GM19099 (cell line): ENCODE data around the gene NSD1.

Experiments
- POLR2A ChIP-seq: IDR thresholded peaks from 3 replicates; pipeline ENCODE4 v1.6.1; 2011; ENCODE audit warnings: low read depth; ENCODE audit not compliant: insufficient read length; ENCODE audit errors: extremely low read depth

The NSD1 gene

DNA sequence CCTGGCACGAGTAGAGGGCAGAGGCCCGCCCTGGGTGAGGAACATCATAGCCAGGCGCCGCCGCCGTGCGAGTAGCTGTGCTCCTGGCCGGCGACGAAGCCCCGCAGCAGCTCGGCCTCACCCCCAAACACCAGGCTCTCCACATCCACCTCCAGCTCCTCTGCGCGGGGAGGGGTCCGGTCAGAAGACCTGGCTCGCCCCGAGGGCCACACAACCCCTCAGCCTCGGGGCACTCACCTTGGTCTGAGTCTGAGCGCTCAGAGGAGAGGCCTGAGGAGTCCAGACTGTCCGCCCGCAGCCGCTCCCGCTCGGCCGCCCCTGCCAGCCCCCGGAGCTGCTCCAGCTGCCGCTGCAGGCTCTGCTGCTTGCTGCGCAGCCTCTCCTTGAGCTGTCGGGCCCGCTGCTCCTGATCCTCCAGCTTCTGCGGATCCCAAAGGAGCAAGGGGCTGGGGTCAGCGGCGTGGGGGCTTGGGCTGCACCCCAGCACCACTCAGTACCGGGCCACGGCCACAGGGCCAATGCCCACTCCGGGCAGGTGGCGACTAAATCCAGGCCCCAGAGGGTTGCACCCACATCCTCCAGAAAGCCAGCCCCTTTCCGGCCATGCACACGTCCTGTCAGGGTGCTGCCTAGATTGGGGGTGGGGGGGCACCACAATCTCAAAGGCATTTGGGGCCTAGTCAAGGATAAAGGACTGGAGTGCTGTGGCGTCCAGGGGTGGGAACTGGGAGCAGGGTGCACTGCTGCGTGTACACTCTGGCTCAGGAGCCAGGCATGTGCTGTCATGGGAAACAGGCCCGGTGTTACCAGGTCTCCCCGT lies 174.2 kb downstream of the NSD1 start:
- no peak for TF ChIP-seq POLR2A

DNA sequence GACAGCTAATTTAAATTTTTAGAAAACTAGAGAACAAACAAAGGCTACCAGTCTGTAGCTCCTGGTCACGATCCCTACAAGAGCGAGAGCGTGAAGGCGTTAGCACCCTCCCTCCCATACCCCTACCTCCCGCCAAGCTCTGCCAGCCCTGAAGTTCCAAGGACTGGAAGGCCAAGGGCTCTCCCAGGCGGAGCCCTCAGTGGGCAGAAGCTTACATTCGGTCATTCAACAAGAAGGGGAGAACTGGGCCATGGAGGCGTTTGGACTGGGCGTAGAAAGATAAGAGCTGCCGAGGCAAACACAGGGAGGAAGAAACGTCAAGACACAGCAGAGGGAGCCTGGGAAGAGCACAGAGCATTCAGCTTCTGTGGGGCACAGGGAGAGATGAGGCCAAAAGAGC lies 175.2 kb downstream of the NSD1 start:
- TF ChIP-seq POLR2A = no peak

DNA sequence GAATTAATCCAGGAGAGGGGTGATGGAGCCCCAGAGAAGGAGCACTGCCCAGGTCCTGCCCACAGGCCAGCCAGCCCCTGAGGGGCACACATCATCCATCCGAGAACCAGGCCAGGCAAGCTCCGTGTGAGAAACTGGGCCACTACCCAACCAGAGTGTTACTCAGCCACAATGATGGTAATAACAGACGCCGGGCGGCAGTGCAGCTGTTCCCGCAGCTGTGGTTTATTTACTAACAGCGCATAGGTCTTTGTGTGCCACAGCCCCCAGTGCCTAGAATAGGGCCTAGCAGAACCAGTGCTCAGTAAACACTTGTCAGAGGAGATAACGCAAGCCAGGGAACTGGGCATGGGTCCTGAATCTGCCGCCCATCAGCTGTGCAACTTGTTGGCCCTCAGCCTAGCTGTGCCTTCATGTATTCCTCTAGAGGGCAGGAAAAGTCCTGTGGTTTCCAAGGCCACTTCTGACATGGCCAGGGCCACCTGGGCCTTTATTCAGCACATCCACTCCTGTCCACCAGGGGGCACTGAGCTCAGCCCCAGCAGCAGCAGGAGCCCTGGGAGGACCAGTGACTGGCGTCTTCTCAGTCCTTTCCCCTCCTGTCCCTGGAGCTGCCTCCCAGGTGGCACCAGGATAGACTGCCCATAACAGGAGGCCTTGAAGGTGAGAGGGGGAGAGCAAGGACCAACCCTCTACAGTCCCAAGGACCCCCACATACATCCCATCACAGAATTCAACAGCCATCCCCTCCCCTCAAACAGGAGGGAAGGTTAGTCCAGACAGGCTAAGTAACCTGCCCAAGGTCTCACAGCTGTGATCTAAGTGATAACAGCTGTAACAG lies 176.0 kb downstream of the NSD1 start:
- TF ChIP-seq POLR2A = no peak

GRCh38 chr5:177310332-177310731 lies 176.8 kb downstream of the NSD1 start:
- TF ChIP-seq POLR2A = no peak

- TF ChIP-seq POLR2A = peak; percentile 57
These were observed 177.3 kb downstream of the NSD1 start for GRCh38 chr5:177310757-177311391.

DNA sequence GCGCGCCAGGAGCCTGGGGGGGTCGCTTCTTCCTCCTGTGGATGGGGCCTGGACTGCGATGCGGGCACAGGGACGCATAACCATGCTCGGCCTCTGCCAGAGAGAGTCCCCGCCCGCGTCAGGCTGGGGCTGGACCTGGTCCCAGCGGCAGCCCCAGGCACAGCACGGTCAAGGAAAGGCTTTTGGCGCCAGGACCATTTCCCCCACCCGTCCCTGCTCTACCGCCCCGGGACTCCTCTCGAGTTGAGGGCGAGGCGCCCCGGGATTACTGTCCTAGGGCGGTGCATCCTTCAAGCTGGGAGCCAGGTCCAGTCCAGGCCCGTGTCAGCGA lies 177.8 kb downstream of the NSD1 start:
- TF ChIP-seq POLR2A = peak; percentile 12

DNA sequence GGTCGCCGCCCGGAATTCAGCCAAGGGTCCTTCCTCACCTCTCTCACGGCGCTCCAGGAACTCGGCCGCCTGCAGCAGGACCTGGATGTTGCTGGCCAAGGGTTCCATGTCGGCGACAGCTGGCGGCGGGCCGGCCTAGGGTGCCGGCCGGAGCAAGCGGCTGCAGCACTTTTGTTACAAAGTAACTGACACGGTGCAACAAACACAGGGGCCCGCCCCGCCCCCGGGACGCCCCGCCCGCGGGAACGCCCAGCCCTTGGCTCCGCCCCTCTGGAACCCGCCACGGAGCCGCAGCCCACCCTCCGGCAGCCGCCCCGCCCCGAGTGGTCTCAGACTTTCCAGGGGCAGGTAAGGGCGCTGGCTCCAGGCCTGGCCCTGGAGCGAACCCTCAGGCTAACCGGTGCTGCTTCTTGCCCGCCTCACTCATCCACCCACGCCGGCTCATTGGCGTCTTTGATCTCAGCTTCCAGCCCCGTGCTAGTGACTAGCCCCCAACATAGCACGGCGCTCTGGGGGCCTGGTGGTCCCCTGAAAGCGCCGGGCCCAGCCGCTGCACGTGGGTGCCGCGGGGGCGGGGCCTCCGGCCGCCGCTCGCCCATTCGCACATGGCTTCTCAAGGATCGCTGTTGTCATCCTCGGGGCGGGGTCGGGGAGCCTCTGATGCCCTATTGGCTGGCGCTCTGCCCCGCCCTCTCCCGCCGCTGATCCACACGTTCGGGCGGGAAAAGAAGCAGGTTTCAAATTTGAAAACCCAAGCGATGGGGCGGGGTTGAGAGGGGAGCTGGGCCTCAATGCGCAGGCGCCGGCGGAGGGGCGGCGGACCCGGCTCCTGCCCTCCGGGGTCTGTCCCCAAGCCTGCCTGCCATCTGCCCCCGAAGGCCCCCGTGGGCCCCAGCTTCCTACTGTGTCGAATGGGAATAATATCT lies 178.4 kb downstream of the NSD1 start, which contains the start of gene MXD3:
Gene MXD3 (minus strand): TSS at position 176 of the 926 bp plus-strand sequence. CDS start 68 bp downstream, at position 108.
- TF ChIP-seq POLR2A = peak; percentile 58

- TF ChIP-seq POLR2A = no peak
These were observed 179.1 kb downstream of the NSD1 start for GRCh38 chr5:177312649-177313181.

DNA sequence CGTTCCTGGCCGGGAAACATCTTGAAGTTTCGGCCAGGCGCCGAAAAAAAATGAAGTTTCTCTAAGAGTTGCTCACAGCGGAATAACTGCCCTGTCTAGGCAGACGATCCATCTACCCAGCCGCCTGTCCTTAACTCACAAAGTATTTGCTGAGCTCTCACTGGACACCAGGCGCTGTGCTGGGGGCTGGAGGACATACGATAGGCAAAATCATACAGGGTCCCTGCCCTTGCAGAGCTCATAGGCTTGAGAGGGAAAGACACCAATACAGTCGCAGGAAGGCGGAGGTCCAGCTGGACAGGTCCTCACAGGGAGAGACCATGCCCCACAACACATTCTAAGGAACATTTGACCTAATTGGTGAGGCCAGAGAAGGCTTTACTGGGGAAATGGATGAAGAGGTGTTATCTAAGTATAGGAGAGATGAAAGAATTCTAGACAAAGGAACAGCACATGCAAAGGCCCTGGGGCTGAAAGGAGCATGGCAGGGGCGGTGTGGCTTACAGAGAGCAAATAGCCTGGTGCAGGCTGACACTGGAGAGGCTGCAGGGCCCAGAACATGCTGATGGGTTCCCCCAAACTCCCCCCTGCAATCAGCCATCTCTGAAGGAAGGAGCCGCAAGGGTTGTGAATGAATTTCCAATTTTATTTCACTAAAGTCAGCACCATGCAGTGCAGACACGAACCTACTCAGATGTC lies 180.1 kb downstream of the NSD1 start:
- no peak for TF ChIP-seq POLR2A

DNA sequence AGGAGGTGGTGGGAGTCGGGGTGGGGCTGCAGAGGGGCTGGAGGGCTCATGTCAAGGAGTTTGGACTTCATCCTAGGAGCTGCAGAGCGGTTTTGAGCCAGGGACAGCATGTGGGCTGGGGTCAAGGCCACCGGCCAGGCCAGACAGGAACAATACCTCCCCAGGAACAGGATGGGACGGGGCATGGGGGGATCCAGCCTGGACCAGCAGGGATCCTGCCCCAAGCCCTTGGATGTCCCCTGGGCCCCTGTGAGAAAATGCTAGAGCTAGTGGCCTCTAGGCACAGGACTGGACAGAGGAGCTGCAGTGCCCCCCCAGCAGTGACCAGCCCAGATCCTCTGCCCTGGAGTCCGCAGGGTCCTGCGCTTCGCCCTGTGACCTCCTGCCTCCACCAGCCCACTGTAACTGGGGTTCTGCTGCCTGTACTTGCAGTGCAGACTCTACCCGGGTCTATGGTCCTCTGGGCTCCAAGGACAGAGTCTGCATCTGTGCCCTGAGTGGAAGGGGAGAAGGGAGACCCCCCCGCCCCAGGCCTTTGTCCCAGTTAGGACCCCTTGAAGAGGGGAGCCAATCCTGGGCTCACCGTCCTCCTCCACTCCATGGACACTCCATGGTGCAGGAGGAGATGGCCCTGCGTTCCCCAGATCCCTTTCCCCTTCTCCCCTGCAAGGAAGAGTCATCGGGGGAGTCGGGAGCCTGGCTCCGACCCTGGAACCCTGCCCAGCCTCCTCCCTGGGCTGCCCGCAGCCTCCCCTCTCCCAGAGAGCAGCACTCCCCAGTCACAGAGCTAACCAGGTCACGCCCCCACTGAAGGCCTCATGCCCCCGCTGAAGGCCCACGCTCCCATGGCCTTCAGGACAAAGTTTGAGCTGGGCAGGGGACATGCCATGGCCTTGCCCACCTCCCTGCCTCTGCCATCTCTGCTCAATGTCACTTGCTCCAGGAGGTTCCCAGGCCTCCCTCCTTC lies 181.1 kb downstream of the NSD1 start:
- no peak for TF ChIP-seq POLR2A

DNA sequence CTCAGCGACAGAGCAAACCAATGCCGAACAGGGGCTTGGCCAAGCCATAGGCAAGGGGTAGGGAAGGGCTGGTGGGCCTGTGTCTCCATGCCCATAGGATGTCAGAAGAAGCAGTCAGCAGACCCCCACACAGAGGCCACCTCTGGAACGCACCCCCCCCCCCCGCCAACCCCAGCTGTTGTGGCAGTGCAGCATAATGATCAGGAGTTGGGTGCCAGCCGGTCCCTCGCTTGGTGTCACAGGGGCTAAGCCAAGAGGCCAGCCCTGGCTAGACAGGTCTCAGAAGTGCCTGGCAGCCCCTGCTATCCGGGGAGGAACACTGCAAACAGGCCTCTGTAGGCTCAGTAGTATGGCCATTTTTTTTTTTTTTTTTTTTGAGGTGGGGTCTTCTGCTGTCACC lies 181.8 kb downstream of the NSD1 start:
- TF ChIP-seq POLR2A = no peak

- no peak for TF ChIP-seq POLR2A
These were observed 182.4 kb downstream of the NSD1 start for GRCh38 chr5:177316005-177316404.
